ENCODE results near the gene SART3. TPM values are rescaled to one million over a fixed set of nuclear protein-coding genes. Genes with fewer than 3 reads are reported as not detected.
A peak's percentile ranks its signal among the peaks of the same experiment; 100 is the strongest.
"Not testable (repeated sequence)": the region's sequence is repeated elsewhere in the genome, so short reads cannot be mapped to it uniquely, and the experiment has no call there.

The SART3 gene
- total and polyA plus RNA-seq, 4 donors: 49.7 to 55.9 (median 52.6) TPM

- 94% methylated on average over 9 of the region's 9 CpGs for WGBS (ENCODE audit: insufficient coverage)
- no peak for DNase-seq (ENCODE audit: low read depth in 4 of 6, low spot score in 6 of 6)
- H3K27me3 ChIP-seq (ENCODE audit: control insufficient read depth, insufficient read depth, low read length): no peaks in the 10 kb centered on the region
- peaks cover under 1% of the 10 kb centered on the region for H3K4me1 ChIP-seq (ENCODE audit: control insufficient read depth, insufficient read depth, low read length)
- no peak overlapping the region for H3K4me3 ChIP-seq (ENCODE audit: low read depth, low read length)
- H3K27ac ChIP-seq (ENCODE audit: low read depth, low read length): no peak overlapping the region
- H3K9me3 ChIP-seq (ENCODE audit: control insufficient read depth, insufficient read depth, low read length): no peaks in the 10 kb centered on the region
- no peaks in the 10 kb centered on the region for H3K36me3 ChIP-seq (ENCODE audit: control insufficient read depth, insufficient read depth, low read length)
Observed at GRCh38 chr12:108582509-108582908, 21.5 kb upstream of the SART3 start.

GRCh38 chr12:108581311-108582227 lies 20.6 kb upstream of the SART3 start:
- Histone ChIP-seq H3K27ac (ENCODE audit: low read depth, low read length) (no peak overlapping the region), H3K9me3 (ENCODE audit: control insufficient read depth, insufficient read depth, low read length) (no peaks in the 10 kb centered on the region), H3K36me3 (ENCODE audit: control insufficient read depth, insufficient read depth, low read length) (no peaks in the 10 kb centered on the region), H3K27me3 (ENCODE audit: control insufficient read depth, insufficient read depth, low read length) (no peaks in the 10 kb centered on the region), H3K4me3 (ENCODE audit: low read depth, low read length) (no peak overlapping the region), H3K4me1 (ENCODE audit: control insufficient read depth, insufficient read depth, low read length) (no peaks in the 10 kb centered on the region)
- peak in 1 of 6 donors; percentile 12 for DNase-seq (ENCODE audit: low read depth in 4 of 6, low spot score in 6 of 6)
- 64% methylated on average over 30 of the region's 33 CpGs for WGBS (ENCODE audit: insufficient coverage)

- H3K4me1 ChIP-seq (ENCODE audit: control insufficient read depth, insufficient read depth, low read length): no peaks in the 10 kb centered on the region
- no peak overlapping the region for H3K4me3 ChIP-seq (ENCODE audit: low read depth, low read length)
- H3K9me3 ChIP-seq (ENCODE audit: control insufficient read depth, insufficient read depth, low read length): no peaks in the 10 kb centered on the region
- DNase-seq (ENCODE audit: low read depth in 4 of 6, low spot score in 6 of 6): no peak
- 58% methylated on average over 3 of the region's 3 CpGs for WGBS (ENCODE audit: insufficient coverage)
- H3K36me3 ChIP-seq (ENCODE audit: control insufficient read depth, insufficient read depth, low read length): no peaks in the 10 kb centered on the region
- no peaks in the 10 kb centered on the region for H3K27me3 ChIP-seq (ENCODE audit: control insufficient read depth, insufficient read depth, low read length)
- no peak overlapping the region for H3K27ac ChIP-seq (ENCODE audit: low read depth, low read length)
Observed at GRCh38 chr12:108580531-108580930, 19.6 kb upstream of the SART3 start.

- H3K4me1 ChIP-seq (ENCODE audit: control insufficient read depth, insufficient read depth, low read length): no peaks in the 10 kb centered on the region
- no peak for DNase-seq (ENCODE audit: low read depth in 4 of 6, low spot score in 6 of 6)
- WGBS (ENCODE audit: insufficient coverage): 100% methylated on average over 3 of the region's 3 CpGs
- H3K9me3 ChIP-seq (ENCODE audit: control insufficient read depth, insufficient read depth, low read length): no peaks in the 10 kb centered on the region
- H3K36me3 ChIP-seq (ENCODE audit: control insufficient read depth, insufficient read depth, low read length): no peaks in the 10 kb centered on the region
- no peak overlapping the region for H3K27ac ChIP-seq (ENCODE audit: low read depth, low read length)
- H3K4me3 ChIP-seq (ENCODE audit: low read depth, low read length): no peak overlapping the region
- H3K27me3 ChIP-seq (ENCODE audit: control insufficient read depth, insufficient read depth, low read length): no peaks in the 10 kb centered on the region
Observed at GRCh38 chr12:108578813-108579212, 17.8 kb upstream of the SART3 start.

- Histone ChIP-seq H3K27me3 (ENCODE audit: control insufficient read depth, insufficient read depth, low read length) (no peaks in the 10 kb centered on the region), H3K27ac (ENCODE audit: low read depth, low read length) (no peak overlapping the region), H3K9me3 (ENCODE audit: control insufficient read depth, insufficient read depth, low read length) (no peaks in the 10 kb centered on the region), H3K4me1 (ENCODE audit: control insufficient read depth, insufficient read depth, low read length) (no peaks in the 10 kb centered on the region), H3K36me3 (ENCODE audit: control insufficient read depth, insufficient read depth, low read length) (no peaks in the 10 kb centered on the region), H3K4me3 (ENCODE audit: low read depth, low read length) (no peak overlapping the region)
- DNase-seq (ENCODE audit: low read depth in 4 of 6, low spot score in 6 of 6): no peak
- 100% methylated on average over 2 of the region's 2 CpGs for WGBS (ENCODE audit: insufficient coverage)
Observed at GRCh38 chr12:108578264-108578663, 17.3 kb upstream of the SART3 start.

- Histone ChIP-seq H3K9me3 (ENCODE audit: control insufficient read depth, insufficient read depth, low read length) (no peaks in the 10 kb centered on the region), H3K27ac (ENCODE audit: low read depth, low read length) (no peak overlapping the region), H3K36me3 (ENCODE audit: control insufficient read depth, insufficient read depth, low read length) (no peaks in the 10 kb centered on the region), H3K4me3 (ENCODE audit: low read depth, low read length) (no peak overlapping the region), H3K4me1 (ENCODE audit: control insufficient read depth, insufficient read depth, low read length) (no peaks in the 10 kb centered on the region), H3K27me3 (ENCODE audit: control insufficient read depth, insufficient read depth, low read length) (no peaks in the 10 kb centered on the region)
- DNase-seq (ENCODE audit: low read depth in 4 of 6, low spot score in 6 of 6): no peak
Observed at GRCh38 chr12:108577458-108577857, 16.5 kb upstream of the SART3 start.

GRCh38 chr12:108576660-108577234 lies 15.8 kb upstream of the SART3 start:
- Histone ChIP-seq H3K9me3 (ENCODE audit: control insufficient read depth, insufficient read depth, low read length) (no peaks in the 10 kb centered on the region), H3K27ac (ENCODE audit: low read depth, low read length) (no peak overlapping the region), H3K36me3 (ENCODE audit: control insufficient read depth, insufficient read depth, low read length) (no peaks in the 10 kb centered on the region), H3K27me3 (ENCODE audit: control insufficient read depth, insufficient read depth, low read length) (no peaks in the 10 kb centered on the region), H3K4me3 (ENCODE audit: low read depth, low read length) (no peak overlapping the region), H3K4me1 (ENCODE audit: control insufficient read depth, insufficient read depth, low read length) (no peaks in the 10 kb centered on the region)
- WGBS (ENCODE audit: insufficient coverage): 78% methylated on average over 5 of the region's 6 CpGs
- no peak for DNase-seq (ENCODE audit: low read depth in 4 of 6, low spot score in 6 of 6)

GRCh38 chr12:108575199-108575912 lies 14.4 kb upstream of the SART3 start:
- no peaks in the 10 kb centered on the region for H3K4me1 ChIP-seq (ENCODE audit: control insufficient read depth, insufficient read depth, low read length)

GRCh38 chr12:108574276-108574675 lies 13.3 kb upstream of the SART3 start:
- H3K4me3 ChIP-seq (ENCODE audit: low read depth, low read length); H3K27ac ChIP-seq (ENCODE audit: low read depth, low read length); DNase-seq (ENCODE audit: low read depth in 4 of 6, low spot score in 6 of 6); H3K9me3 ChIP-seq (ENCODE audit: control insufficient read depth, insufficient read depth, low read length); H3K4me1 ChIP-seq (ENCODE audit: control insufficient read depth, insufficient read depth, low read length); H3K36me3 ChIP-seq (ENCODE audit: control insufficient read depth, insufficient read depth, low read length); H3K27me3 ChIP-seq (ENCODE audit: control insufficient read depth, insufficient read depth, low read length): not testable (repeated sequence)
- WGBS (ENCODE audit: insufficient coverage): 100% methylated on average over 1 of the region's 1 CpG

More at GRCh38 chr12:108575199-108575912, 14.4 kb upstream of the SART3 start:
- Histone ChIP-seq H3K9me3 (ENCODE audit: control insufficient read depth, insufficient read depth, low read length) (no peaks in the 10 kb centered on the region), H3K4me3 (ENCODE audit: low read depth, low read length) (no peak overlapping the region), H3K36me3 (ENCODE audit: control insufficient read depth, insufficient read depth, low read length) (no peaks in the 10 kb centered on the region), H3K27me3 (ENCODE audit: control insufficient read depth, insufficient read depth, low read length) (no peaks in the 10 kb centered on the region), H3K27ac (ENCODE audit: low read depth, low read length) (no peak overlapping the region)
- WGBS (ENCODE audit: insufficient coverage): 92% methylated on average over 6 of the region's 9 CpGs
- DNase-seq (ENCODE audit: low read depth in 4 of 6, low spot score in 6 of 6): no peak

Data from spinal cord (tissue), 10 donors.